GM21367 (cell line): ENCODE data around the gene ADRA2B.

Source experiments
- ATAC-seq: cut with Tn5 transposase; IDR thresholded peaks from one replicate; pipeline ENCODE4 v1.9.1; 2021; ENCODE audit not compliant: unreplicated experiment

ADRA2B gene

GRCh38 chr2:96119389-96119751, 3.0 kb upstream of the ADRA2B start:
- no peak for ATAC-seq

- no peak for ATAC-seq
Observed at GRCh38 chr2:96118698-96119388, 2.5 kb upstream of the ADRA2B start.

- no peak for ATAC-seq
Observed at GRCh38 chr2:96117701-96118588, 1.6 kb upstream of the ADRA2B start.

- no peak for ATAC-seq
Observed at GRCh38 chr2:96116879-96117533, 635 bp upstream of the ADRA2B start.

- ATAC-seq, result no peak
Observed at GRCh38 chr2:96115631-96116423, 544 bp downstream of the ADRA2B start.

GRCh38 chr2:96114903-96115581, 1.3 kb downstream of the ADRA2B start:
- no peak for ATAC-seq

- ATAC-seq, result no peak
Observed at GRCh38 chr2:96114546-96114902, 1.8 kb downstream of the ADRA2B start.

GRCh38 chr2:96113951-96114350, 2.4 kb downstream of the ADRA2B start:
- no peak for ATAC-seq

GRCh38 chr2:96113367-96113677, 3.0 kb downstream of the ADRA2B start:
- no peak for ATAC-seq

GRCh38 chr2:96112501-96113366, 3.6 kb downstream of the ADRA2B start:
- ATAC-seq, result no peak

GRCh38 chr2:96111823-96112500, 4.4 kb downstream of the ADRA2B start:
- no peak for ATAC-seq

GRCh38 chr2:96111257-96111640, 5.1 kb downstream of the ADRA2B start:
- ATAC-seq, result no peak

GRCh38 chr2:96110621-96111256, 5.6 kb downstream of the ADRA2B start:
- ATAC-seq, result no peak

GRCh38 chr2:96109931-96110511, 6.3 kb downstream of the ADRA2B start:
- ATAC-seq, result no peak

- no peak for ATAC-seq
Observed at GRCh38 chr2:96109361-96109680, 7.0 kb downstream of the ADRA2B start.

- no peak for ATAC-seq
Observed at GRCh38 chr2:96108541-96109360, 7.6 kb downstream of the ADRA2B start.

GRCh38 chr2:96108151-96108540, 8.2 kb downstream of the ADRA2B start:
- ATAC-seq, result no peak

GRCh38 chr2:96107708-96108065, 8.7 kb downstream of the ADRA2B start:
- ATAC-seq, result no peak
